GM12878 (cell line): ENCODE measurements around the gene LRRC74B. TPM values are rescaled to one million over a fixed set of nuclear protein-coding genes. Genes with fewer than 3 reads are reported as not detected.
"Not testable (repeated sequence)": the region's sequence is repeated elsewhere in the genome, so short reads cannot be mapped to it uniquely, and the experiment has no call there.

Experiments
- ATAC-seq: fragments of 200-7000 bp; cut with Tn5 transposase; 3 replicates; pipeline ENCODE4 v1.9.1; 2020; ENCODE audit warnings: mild to moderate bottlenecking, moderate library complexity
- BruUV-seq: library from RNA; stranded (reverse); fragments of 400-500 nt; replicated peaks from 2 replicates; lab custom pipeline; 2021; lab: Mats Ljungman, UMichigan
- CTCF ChIA-PET: fragments of 300-600 bp; sonication (Branson Sonifier 250); formaldehyde crosslinking; extraction: SDS; loops from one replicate; lab custom pipeline; 2021; ENCODE audit warnings: inconsistent platforms; lab: Yijun Ruan, JAX
- POLR2A ChIA-PET: fragments of 350-600 bp; formaldehyde crosslinking; extraction: SDS; loops from one replicate; lab custom pipeline; 2021; ENCODE audit warnings: inconsistent platforms; lab: Charles Lee
- RAD21 ChIA-PET: fragments of 300-600 bp; sonication (Branson Sonifier 250); formaldehyde crosslinking; loops from one replicate; lab custom pipeline; 2023; ENCODE audit warnings: antibody characterized with exemption; ENCODE audit not compliant: unreplicated experiment; lab: Charles Lee
- SMC1A ChIA-PET: fragments of 300-600 bp; sonication (Branson Sonifier 250); formaldehyde crosslinking; loops from one replicate; lab custom pipeline; 2023; ENCODE audit not compliant: unreplicated experiment, uncharacterized antibody; lab: Charles Lee
- DNase-seq: peaks from one replicate; pipeline ENCODE4 v3.0.0-alpha.2; 2011; ENCODE audit warnings: low read depth, low spot score
- FAIRE-seq: peaks from 3 replicates; lab custom pipeline; 2011; peaks lifted over from hg19 to GRCh38; lab: Jason Lieb, UNC
- H2AFZ ChIP-seq: 2 replicates; pipeline ENCODE4 v1.6.0; 2011; ENCODE audit warnings: low read depth, low read length, control low read depth; ENCODE audit not compliant: control insufficient read depth
- H3K27ac ChIP-seq: 2 replicates; pipeline ENCODE4 v1.5.1; 2011; ENCODE audit warnings: control low read depth; ENCODE audit not compliant: control insufficient read depth, insufficient read depth
- H3K27me3 ChIP-seq, 2 experiments: replicated peaks in 1 of 2; 2 replicates each; pipeline versions ENCODE4 v1.6.0 to v1.6.1; 2011; ENCODE audit warnings: low read length in 1 of 2; ENCODE audit not compliant: control insufficient read depth in 2 of 2, insufficient read depth in 2 of 2
- H3K36me3 ChIP-seq, 2 experiments: 2 replicates each; pipeline ENCODE4 v1.5.1; 2011; ENCODE audit warnings: low read length in 1 of 2; ENCODE audit not compliant: control insufficient read depth in 2 of 2, insufficient read depth in 2 of 2
- H3K4me1 ChIP-seq: 2 replicates; pipeline ENCODE4 v1.6.1; 2011; ENCODE audit warnings: mild to moderate bottlenecking, low read length, moderate library complexity, mixed read lengths; ENCODE audit not compliant: control insufficient read depth, insufficient read depth
- H3K4me2 ChIP-seq: 2 replicates; pipeline ENCODE4 v1.6.0; 2011; ENCODE audit warnings: control low read depth; ENCODE audit not compliant: control insufficient read depth, insufficient read depth
- H3K4me3 ChIP-seq: fragments of 200-600 bp; sonication (generic); 2 replicates; pipeline ENCODE4 v1.5.1; 2016
- H3K79me2 ChIP-seq: 2 replicates; pipeline ENCODE4 v1.6.0; 2011; ENCODE audit warnings: low read length; ENCODE audit not compliant: control insufficient read depth, insufficient read depth
- H3K9ac ChIP-seq: 2 replicates; pipeline ENCODE4 v1.8.0; 2011; ENCODE audit warnings: low read length, control low read depth, mixed read lengths; ENCODE audit not compliant: control insufficient read depth, insufficient read depth
- H3K9me3 ChIP-seq: replicated peaks from 3 replicates; pipeline ENCODE4 v1.5.1; 2011; ENCODE audit warnings: mild to moderate bottlenecking, low read length; ENCODE audit not compliant: control insufficient read depth, insufficient read depth
- H4K20me1 ChIP-seq: 2 replicates; pipeline ENCODE4 v1.6.0; 2011; ENCODE audit not compliant: control insufficient read depth, insufficient read depth
- NFYA ChIP-seq: IDR thresholded peaks from 2 replicates; pipeline ENCODE4 v1.6.1; 2011; ENCODE audit warnings: low read depth, mild to moderate bottlenecking, low read length, improper control_type of control experiment, borderline replicate concordance
- NFYB ChIP-seq: IDR thresholded peaks from 2 replicates; pipeline ENCODE4 v1.6.1; 2011; ENCODE audit warnings: low read depth, mild to moderate bottlenecking, low read length, improper control_type of control experiment, moderate library complexity; ENCODE audit not compliant: insufficient read depth
- SMAD1 ChIP-seq: fragments of 450-650 bp; IDR thresholded peaks from 2 replicates; pipeline ENCODE4 v1.6.1; 2018; ENCODE audit warnings: mild to moderate bottlenecking, low read depth; ENCODE audit not compliant: partially characterized antibody
- SREBF1 ChIP-seq: IDR thresholded peaks from 2 replicates; pipeline ENCODE4 v1.6.1; 2012; ENCODE audit warnings: mild to moderate bottlenecking, low read length
- STAT3 ChIP-seq: IDR thresholded peaks from 2 replicates; pipeline ENCODE4 v1.6.1; 2011; ENCODE audit warnings: low read depth, low read length, improper control_type of control experiment
- WGBS: methylation state at CpG from one replicate; pipeline ENCODE4 v1.1.6; 2016; ENCODE audit warnings: low lambda C conversion rate; ENCODE audit not compliant: insufficient replicate concordance, insufficient coverage; ENCODE audit errors: missing lambda C conversion rate; 5-methylcytosine and 5-hydroxymethylcytosine counted together
- in situ Hi-C: fragments of 300-500 bp; cut with MboI; formaldehyde crosslinking; loops from 9 replicates; pipeline ENCODE4 v1.14.3; 2018; ENCODE audit warnings: mixed read lengths
- intact Hi-C: fragments of 100-400 bp; cut with micrococcal nuclease; formaldehyde crosslinking; loops from one replicate; pipeline ENCODE4 v1.14.2; 2022; ENCODE audit not compliant: unreplicated experiment
- polyA plus RNA-seq, 11 experiments: library from polyadenylated mRNA; depleted of rRNA in 4 of 11; unstranded in 6 of 11; stranded (reverse) in 5 of 11; fragments of >200 nt; fragmentation: Nextera tagmentation in 4 of 11; fragmentation: Illumina TruSeq in 1 of 11; extraction: Ambion mirVana in 4 of 11; extraction: Trizol in 1 of 11; gene quantifications; 1 replicate in 1 of 11; 2 replicates in 10 of 11; pipeline versions ENCODE4 v1.2.1 to v1.2.3, GENCODE V29; 2011 to 2016; ENCODE audit warnings: inconsistent platforms in 2 of 11, missing spikeins in 2 of 11, low read depth in 1 of 11
- total RNA-seq, 4 experiments: library from RNA; depleted of rRNA in 3 of 4; stranded (reverse); fragments of >200 nt in 3 of 4; fragmentation: Illumina TruSeq in 1 of 4; extraction: Trizol in 1 of 4; gene quantifications; 2 replicates each; pipeline versions ENCODE4 v1.2.1 to v1.2.3, GENCODE V29; 2013 to 2021

Gene LRRC74B
- total and polyA plus RNA-seq, 10 of the 15 experiments (the other 5 are each of a cell fraction or from before 2014, with no cell fraction given), result not detected

DNA sequence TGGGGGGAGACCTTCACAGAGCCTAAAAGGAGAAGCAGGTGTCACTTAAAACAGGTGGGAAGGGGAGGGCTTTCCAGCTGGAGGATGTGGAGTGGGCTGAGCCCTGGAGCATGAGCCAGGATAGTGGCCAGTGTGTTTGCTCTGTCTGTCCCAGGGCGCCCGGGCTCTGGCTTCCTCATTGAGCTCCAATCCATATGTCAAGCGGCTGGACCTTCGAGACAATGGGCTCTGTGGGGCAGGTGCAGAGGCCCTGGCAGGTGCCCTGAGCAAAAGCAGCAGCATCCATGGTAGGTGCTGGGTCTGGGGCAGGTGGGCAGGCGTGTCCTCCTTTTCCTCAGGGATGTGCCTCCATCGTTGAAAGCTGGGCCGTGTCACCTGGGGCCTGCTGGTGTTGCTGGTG, 2.0 kb downstream of the LRRC74B start:
- peaks cover 10% of the 10 kb centered on the region for H3K4me1 ChIP-seq
- ATAC-seq, result no peak
- no peaks in the 10 kb centered on the region for H3K9me3 ChIP-seq
- no TSS peak for BruUV-seq
- no peak for DNase-seq
- no peak for FAIRE-seq
- no peak overlapping the region for H3K9ac ChIP-seq
- CTCF ChIA-PET, result no interaction called here
- H3K4me3 ChIP-seq, result no peak overlapping the region
- no peak overlapping the region for H3K4me2 ChIP-seq
- SMC1A ChIA-PET, result no interaction called here
- peaks cover 0 to 1% of the 10 kb centered on the region in 2 experiments; a peak in 3 of 4 replicates for H3K27me3 ChIP-seq
- in situ Hi-C loops (no loop called here), intact Hi-C loops (no loop called here)
- H2AFZ ChIP-seq, result no peak overlapping the region
- H4K20me1 ChIP-seq, result no peaks in the 10 kb centered on the region
- POLR2A ChIA-PET, result no interaction called here
- H3K36me3 ChIP-seq, result no peaks in the 10 kb centered on the region
- no peak for TF ChIP-seq NFYA
- TF ChIP-seq STAT3, result no peak
- TF ChIP-seq SREBF1, result no peak
- no peak for TF ChIP-seq NFYB
- no peak for TF ChIP-seq SMAD1
- TF ChIP-seq, all 136 proteins: peak for 0
- RAD21 ChIA-PET, result no interaction called here
- 36% methylated on average over 7 of the region's 7 CpGs for WGBS
- no peaks in the 10 kb centered on the region for H3K79me2 ChIP-seq
- H3K27ac ChIP-seq, result no peak overlapping the region

DNA sequence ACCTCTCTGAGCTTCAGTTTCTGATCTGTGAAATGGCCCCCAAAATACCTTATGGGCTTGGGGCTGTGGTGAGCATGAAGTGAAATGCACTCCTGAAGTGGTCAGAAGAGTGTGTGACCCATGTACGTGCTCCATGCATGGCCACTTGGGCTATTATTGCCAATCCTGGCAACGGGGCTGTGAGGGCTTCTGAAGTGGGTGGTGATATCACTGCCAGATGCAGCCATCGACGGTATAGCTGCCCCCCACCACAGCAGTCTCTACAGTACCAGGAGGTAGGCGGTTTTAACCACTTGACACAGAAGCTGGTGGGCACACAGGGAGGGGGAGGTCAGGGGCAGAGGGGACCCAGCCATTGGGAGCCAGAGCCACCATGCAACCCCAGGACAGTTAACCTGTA, 2.7 kb downstream of the LRRC74B start:
- BruUV-seq, H3K4me3 ChIP-seq, H3K36me3 ChIP-seq, in situ Hi-C loops, DNase-seq, H4K20me1 ChIP-seq, CTCF ChIA-PET, H3K79me2 ChIP-seq, intact Hi-C loops, H3K4me1 ChIP-seq, POLR2A ChIA-PET, H3K9me3 ChIP-seq, H3K27ac ChIP-seq, H2AFZ ChIP-seq, H3K4me2 ChIP-seq, FAIRE-seq, H3K27me3 ChIP-seq, RAD21 ChIA-PET, ATAC-seq, H3K9ac ChIP-seq, SMC1A ChIA-PET: not testable (repeated sequence)
- WGBS, result 2% methylated on average over 5 of the region's 5 CpGs

DNA sequence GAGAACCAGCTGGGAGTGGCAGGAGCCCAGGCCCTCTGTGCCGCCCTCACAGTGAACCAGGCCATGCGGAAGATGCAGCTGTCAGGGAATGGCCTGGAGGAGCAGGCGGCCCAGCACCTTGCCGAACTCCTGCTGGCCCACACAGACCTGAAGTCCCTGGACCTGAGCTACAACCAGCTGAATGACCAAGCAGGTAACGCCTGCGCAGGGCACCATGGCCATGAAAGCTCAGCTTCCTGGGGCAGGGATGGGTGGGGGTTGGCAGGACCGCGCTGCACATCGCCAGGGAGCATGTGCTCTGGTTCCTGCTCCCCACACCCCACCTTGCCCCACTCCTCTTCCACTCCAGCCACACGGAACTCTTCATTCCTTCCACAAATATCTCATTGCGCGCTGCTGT, 3.2 kb downstream of the LRRC74B start:
- H3K4me2 ChIP-seq, SMC1A ChIA-PET: not testable (repeated sequence)

More for the DNA sequence above, 3.2 kb downstream of the LRRC74B start:
- FAIRE-seq, H3K27me3 ChIP-seq, H4K20me1 ChIP-seq, in situ Hi-C loops, H3K4me1 ChIP-seq, ATAC-seq, intact Hi-C loops, CTCF ChIA-PET, H3K36me3 ChIP-seq, H3K9me3 ChIP-seq, H3K9ac ChIP-seq, H3K79me2 ChIP-seq, H3K4me3 ChIP-seq, POLR2A ChIA-PET, RAD21 ChIA-PET, BruUV-seq, DNase-seq, H3K27ac ChIP-seq, H2AFZ ChIP-seq: not testable (repeated sequence)
- 68% methylated on average over 10 of the region's 12 CpGs for WGBS
